ENCODE data around the gene ARHGAP26.
"Not testable (repeated sequence)": the region's sequence is repeated elsewhere in the genome, so short reads cannot be mapped to it uniquely, and the experiment has no call there.

Gene ARHGAP26

GRCh38 chr5:142926549-142926948, 156.4 kb downstream of the ARHGAP26 start:
- Histone ChIP-seq H3K36me3 (ENCODE audit: control insufficient read depth, insufficient read depth, low read length) (no peaks in the 10 kb centered on the region), H3K9me3 (ENCODE audit: control insufficient read depth, insufficient read depth, low read length) (no peaks in the 10 kb centered on the region), H3K4me3 (ENCODE audit: low read depth, low read length) (no peak overlapping the region), H3K27me3 (ENCODE audit: control insufficient read depth, insufficient read depth, low read length) (no peaks in the 10 kb centered on the region), H3K27ac (ENCODE audit: low read depth, low read length) (no peak overlapping the region), H3K9ac (ENCODE audit: low read depth, low read length) (no peak overlapping the region), H3K4me1 (ENCODE audit: control insufficient read depth, insufficient read depth, low read length) (peaks cover 2% of the 10 kb centered on the region; the same call in 1 of the 2 replicates)

GRCh38 chr5:142928999-142929398, 158.8 kb downstream of the ARHGAP26 start:
- H3K4me1 ChIP-seq (ENCODE audit: control insufficient read depth, insufficient read depth, low read length): peaks cover 13% of the 10 kb centered on the region
- not testable (repeated sequence) for H3K27ac ChIP-seq (ENCODE audit: low read depth, low read length); H3K9me3 ChIP-seq (ENCODE audit: control insufficient read depth, insufficient read depth, low read length)

GRCh38 chr5:142929587-142929986, 159.4 kb downstream of the ARHGAP26 start:
- no peaks in the 10 kb centered on the region for H3K9me3 ChIP-seq (ENCODE audit: control insufficient read depth, insufficient read depth, low read length)
- H3K27ac ChIP-seq (ENCODE audit: low read depth, low read length): no peak overlapping the region
- H3K36me3 ChIP-seq (ENCODE audit: control insufficient read depth, insufficient read depth, low read length): no peaks in the 10 kb centered on the region
- H3K4me3 ChIP-seq (ENCODE audit: low read depth, low read length): no peak overlapping the region
- peaks cover 13% of the 10 kb centered on the region for H3K4me1 ChIP-seq (ENCODE audit: control insufficient read depth, insufficient read depth, low read length)
- H3K9ac ChIP-seq (ENCODE audit: low read depth, low read length): no peak overlapping the region
- H3K27me3 ChIP-seq (ENCODE audit: control insufficient read depth, insufficient read depth, low read length): no peaks in the 10 kb centered on the region

More at GRCh38 chr5:142928999-142929398, 158.8 kb downstream of the ARHGAP26 start:
- H3K9ac ChIP-seq (ENCODE audit: low read depth, low read length); H3K36me3 ChIP-seq (ENCODE audit: control insufficient read depth, insufficient read depth, low read length); H3K27me3 ChIP-seq (ENCODE audit: control insufficient read depth, insufficient read depth, low read length); H3K4me3 ChIP-seq (ENCODE audit: low read depth, low read length): not testable (repeated sequence)

GRCh38 chr5:142930395-142931110, 160.4 kb downstream of the ARHGAP26 start:
- H3K36me3 ChIP-seq (ENCODE audit: control insufficient read depth, insufficient read depth, low read length): no peaks in the 10 kb centered on the region
- no peaks in the 10 kb centered on the region for H3K27me3 ChIP-seq (ENCODE audit: control insufficient read depth, insufficient read depth, low read length)
- no peaks in the 10 kb centered on the region for H3K9me3 ChIP-seq (ENCODE audit: control insufficient read depth, insufficient read depth, low read length)
- no peak overlapping the region for H3K4me3 ChIP-seq (ENCODE audit: low read depth, low read length)
- H3K9ac ChIP-seq (ENCODE audit: low read depth, low read length): no peak overlapping the region
- H3K27ac ChIP-seq (ENCODE audit: low read depth, low read length): no peak overlapping the region
- H3K4me1 ChIP-seq (ENCODE audit: control insufficient read depth, insufficient read depth, low read length): peaks cover 13% of the 10 kb centered on the region

DNA sequence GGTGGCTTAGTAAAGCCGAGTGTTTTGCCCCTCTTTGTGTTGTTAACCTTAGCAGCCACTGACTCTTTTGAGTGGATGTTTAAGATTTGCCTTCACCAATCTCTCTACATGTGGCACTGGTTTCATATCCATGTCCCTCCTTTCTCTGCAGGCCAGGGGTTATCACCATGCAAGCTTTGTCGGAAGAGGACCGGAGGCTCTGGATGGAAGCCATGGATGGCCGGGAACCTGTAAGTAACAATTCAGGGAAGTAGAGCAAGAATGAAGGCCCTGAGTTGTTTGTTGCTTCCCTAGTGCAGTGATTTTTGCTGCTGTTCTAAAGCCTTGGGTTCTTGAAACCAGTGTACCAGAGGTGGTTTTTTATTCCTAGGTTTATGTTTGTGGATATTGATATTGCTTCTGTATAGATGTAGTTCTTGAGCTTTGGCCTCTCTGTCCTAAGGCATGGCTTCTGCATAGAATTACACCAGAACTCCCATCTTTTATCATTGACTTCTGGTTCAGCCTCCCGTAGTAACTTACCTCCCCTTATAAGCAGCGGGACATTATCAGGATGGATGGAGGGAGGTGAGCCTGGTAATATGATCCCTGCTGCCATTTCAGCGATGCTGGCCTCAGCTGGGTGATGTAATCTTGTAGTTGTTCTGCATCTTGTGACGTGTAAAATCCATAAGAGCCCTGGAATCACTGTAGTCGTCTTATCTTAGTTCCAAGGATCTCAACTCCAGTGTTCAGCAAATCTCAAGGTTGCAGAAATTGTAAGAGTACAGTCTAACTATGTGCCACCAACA, 161.9 kb downstream of the ARHGAP26 start:
- Histone ChIP-seq H3K9ac (ENCODE audit: low read depth, low read length) (no peak overlapping the region), H3K27ac (ENCODE audit: low read depth, low read length) (no peak overlapping the region)

GRCh38 chr5:142934051-142934762, 164.0 kb downstream of the ARHGAP26 start:
- Histone ChIP-seq H3K4me3 (ENCODE audit: low read depth, low read length) (no peak overlapping the region), H3K9ac (ENCODE audit: low read depth, low read length) (no peak overlapping the region), H3K4me1 (ENCODE audit: control insufficient read depth, insufficient read depth, low read length) (peaks cover 13% of the 10 kb centered on the region), H3K27ac (ENCODE audit: low read depth, low read length) (no peak overlapping the region), H3K9me3 (ENCODE audit: control insufficient read depth, insufficient read depth, low read length) (no peaks in the 10 kb centered on the region), H3K27me3 (ENCODE audit: control insufficient read depth, insufficient read depth, low read length) (no peaks in the 10 kb centered on the region), H3K36me3 (ENCODE audit: control insufficient read depth, insufficient read depth, low read length) (no peaks in the 10 kb centered on the region)

More for the DNA sequence above, 161.9 kb downstream of the ARHGAP26 start:
- Histone ChIP-seq H3K36me3 (ENCODE audit: control insufficient read depth, insufficient read depth, low read length) (no peaks in the 10 kb centered on the region), H3K4me1 (ENCODE audit: control insufficient read depth, insufficient read depth, low read length) (peaks cover 13% of the 10 kb centered on the region), H3K9me3 (ENCODE audit: control insufficient read depth, insufficient read depth, low read length) (no peaks in the 10 kb centered on the region), H3K27me3 (ENCODE audit: control insufficient read depth, insufficient read depth, low read length) (no peaks in the 10 kb centered on the region), H3K4me3 (ENCODE audit: low read depth, low read length) (no peak overlapping the region)

GRCh38 chr5:142935014-142935413, 164.8 kb downstream of the ARHGAP26 start:
- H3K9me3 ChIP-seq (ENCODE audit: control insufficient read depth, insufficient read depth, low read length): no peaks in the 10 kb centered on the region
- H3K4me1 ChIP-seq (ENCODE audit: control insufficient read depth, insufficient read depth, low read length): peaks cover 13% of the 10 kb centered on the region
- H3K4me3 ChIP-seq (ENCODE audit: low read depth, low read length): no peak overlapping the region
- no peak overlapping the region for H3K27ac ChIP-seq (ENCODE audit: low read depth, low read length)
- no peak overlapping the region for H3K9ac ChIP-seq (ENCODE audit: low read depth, low read length)
- no peaks in the 10 kb centered on the region for H3K36me3 ChIP-seq (ENCODE audit: control insufficient read depth, insufficient read depth, low read length)
- H3K27me3 ChIP-seq (ENCODE audit: control insufficient read depth, insufficient read depth, low read length): no peaks in the 10 kb centered on the region

GRCh38 chr5:142937374-142937773, 167.2 kb downstream of the ARHGAP26 start:
- H3K27me3 ChIP-seq (ENCODE audit: control insufficient read depth, insufficient read depth, low read length): no peaks in the 10 kb centered on the region

GRCh38 chr5:142938266-142938880, 168.2 kb downstream of the ARHGAP26 start:
- Histone ChIP-seq H3K36me3 (ENCODE audit: control insufficient read depth, insufficient read depth, low read length) (no peaks in the 10 kb centered on the region), H3K27ac (ENCODE audit: low read depth, low read length) (no peak overlapping the region), H3K9ac (ENCODE audit: low read depth, low read length) (no peak overlapping the region), H3K4me3 (ENCODE audit: low read depth, low read length) (no peak overlapping the region), H3K4me1 (ENCODE audit: control insufficient read depth, insufficient read depth, low read length) (no peaks in the 10 kb centered on the region), H3K27me3 (ENCODE audit: control insufficient read depth, insufficient read depth, low read length) (no peaks in the 10 kb centered on the region), H3K9me3 (ENCODE audit: control insufficient read depth, insufficient read depth, low read length) (no peaks in the 10 kb centered on the region)

More at GRCh38 chr5:142937374-142937773, 167.2 kb downstream of the ARHGAP26 start:
- no peaks in the 10 kb centered on the region for H3K9me3 ChIP-seq (ENCODE audit: control insufficient read depth, insufficient read depth, low read length)
- peaks cover 3% of the 10 kb centered on the region for H3K4me1 ChIP-seq (ENCODE audit: control insufficient read depth, insufficient read depth, low read length)
- no peak overlapping the region for H3K27ac ChIP-seq (ENCODE audit: low read depth, low read length)
- no peaks in the 10 kb centered on the region for H3K36me3 ChIP-seq (ENCODE audit: control insufficient read depth, insufficient read depth, low read length)
- H3K4me3 ChIP-seq (ENCODE audit: low read depth, low read length): no peak overlapping the region
- no peak overlapping the region for H3K9ac ChIP-seq (ENCODE audit: low read depth, low read length)

DNA sequence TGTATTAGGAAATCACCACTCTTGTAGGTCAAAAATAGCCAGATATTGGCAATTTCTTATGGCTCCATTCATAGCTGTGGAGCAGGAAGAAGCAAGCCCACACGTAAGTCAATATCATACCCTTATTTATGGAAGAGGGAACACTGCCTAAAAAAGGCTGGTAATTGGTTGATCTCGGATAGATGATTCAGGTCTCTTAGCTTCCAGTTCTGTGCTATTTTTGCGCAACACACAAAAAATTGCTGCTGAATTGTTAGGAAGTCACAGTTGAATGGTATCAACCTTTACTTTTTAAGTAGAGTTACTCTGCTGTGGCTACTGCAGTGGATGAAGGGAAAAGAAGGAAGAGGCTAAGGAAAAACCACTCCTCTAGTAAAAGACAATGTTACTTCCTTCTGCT, 168.8 kb downstream of the ARHGAP26 start:
- Histone ChIP-seq H3K9me3 (ENCODE audit: control insufficient read depth, insufficient read depth, low read length) (no peaks in the 10 kb centered on the region), H3K27me3 (ENCODE audit: control insufficient read depth, insufficient read depth, low read length) (no peaks in the 10 kb centered on the region), H3K27ac (ENCODE audit: low read depth, low read length) (no peak overlapping the region), H3K4me3 (ENCODE audit: low read depth, low read length) (no peak overlapping the region), H3K9ac (ENCODE audit: low read depth, low read length) (no peak overlapping the region), H3K4me1 (ENCODE audit: control insufficient read depth, insufficient read depth, low read length) (no peaks in the 10 kb centered on the region), H3K36me3 (ENCODE audit: control insufficient read depth, insufficient read depth, low read length) (no peaks in the 10 kb centered on the region)
